IMR-90 (cell line): ENCODE data around the gene CEP128. TPM values are rescaled to one million over a fixed set of nuclear protein-coding genes. Genes with fewer than 3 reads are reported as not detected.

Experiments
- ATAC-seq: fragments of 200-7000 bp; cut with Tn5 transposase; 2 replicates; pipeline ENCODE4 v1.9.1; 2020; ENCODE audit warnings: low read depth, mild to moderate bottlenecking, moderate library complexity
- BruUV-seq: library from RNA; stranded (reverse); fragments of 400-500 nt; replicated peaks from 2 replicates; lab custom pipeline; 2021; lab: Mats Ljungman, UMichigan
- CTCF ChIA-PET: fragments of 300-600 bp; formaldehyde crosslinking; extraction: SDS; loops from one replicate; lab custom pipeline; 2021; ENCODE audit warnings: antibody characterized with exemption; lab: Yijun Ruan, JAX
- POLR2A ChIA-PET: fragments of 300-600 bp; sonication (Branson Sonifier 250); formaldehyde crosslinking; loops from one replicate; lab custom pipeline; 2022; ENCODE audit warnings: antibody characterized with exemption; ENCODE audit not compliant: unreplicated experiment; lab: Charles Lee
- DNase-seq: peaks from one replicate; pipeline ENCODE4 v3.0.0; 2013
- H2AFZ ChIP-seq: replicated peaks from 2 replicates; pipeline ENCODE3; 2013; ENCODE audit warnings: low read length, mild to moderate bottlenecking; ENCODE audit not compliant: poor library complexity
- H2AK5ac ChIP-seq: 2 replicates; pipeline ENCODE4 v1.6.1; 2013; ENCODE audit warnings: low read depth, low read length, inconsistent platforms
- H2AK9ac ChIP-seq: replicated peaks from 2 replicates; pipeline ENCODE3; 2013; ENCODE audit warnings: mild to moderate bottlenecking, low read depth, low read length, moderate library complexity; ENCODE audit not compliant: poor library complexity
- H2BK120ac ChIP-seq: 2 replicates; pipeline ENCODE4 v1.6.1; 2013; ENCODE audit warnings: low read depth, low read length, inconsistent platforms
- H2BK15ac ChIP-seq: 3 replicates; pipeline ENCODE4 v1.6.1; 2013; ENCODE audit warnings: low read depth, low read length, inconsistent platforms
- H2BK20ac ChIP-seq: 2 replicates; pipeline ENCODE4 v1.6.1; 2013; ENCODE audit warnings: low read depth, mild to moderate bottlenecking, inconsistent platforms, low read length, moderate library complexity
- H2BK5ac ChIP-seq: 2 replicates; pipeline ENCODE4 v1.6.1; 2013; ENCODE audit warnings: mild to moderate bottlenecking, low read depth, low read length, inconsistent platforms; ENCODE audit not compliant: poor library complexity, severe bottlenecking
- H3K14ac ChIP-seq: replicated peaks from 2 replicates; pipeline ENCODE4 v1.6.1; 2013; ENCODE audit warnings: low read depth, low read length, inconsistent platforms
- H3K18ac ChIP-seq: 2 replicates; pipeline ENCODE4 v1.6.1; 2013; ENCODE audit warnings: low read depth, low read length, control low read depth
- H3K23ac ChIP-seq: 2 replicates; pipeline ENCODE4 v1.6.1; 2013; ENCODE audit warnings: low read depth, low read length, inconsistent platforms
- H3K27ac ChIP-seq: 2 replicates; pipeline ENCODE4 v1.5.1; 2013; ENCODE audit warnings: mild to moderate bottlenecking, control low read depth, low read length; ENCODE audit not compliant: insufficient read depth
- H3K27me3 ChIP-seq: 2 replicates; pipeline ENCODE4 v1.6.1; 2013; ENCODE audit warnings: low read length; ENCODE audit not compliant: control insufficient read depth, insufficient read depth
- H3K36me3 ChIP-seq: 2 replicates; pipeline ENCODE4 v1.6.1; 2013; ENCODE audit warnings: low read length, mixed read lengths; ENCODE audit not compliant: control insufficient read depth, insufficient read depth
- H3K4ac ChIP-seq: 2 replicates; pipeline ENCODE4 v1.6.1; 2013; ENCODE audit warnings: low read depth, low read length, inconsistent platforms
- H3K4me1 ChIP-seq: 2 replicates; pipeline ENCODE4 v1.6.1; 2013; ENCODE audit warnings: low read length, mixed read lengths; ENCODE audit not compliant: control insufficient read depth, insufficient read depth
- H3K4me2 ChIP-seq: 2 replicates; pipeline ENCODE4 v1.6.1; 2013; ENCODE audit warnings: low read depth, mild to moderate bottlenecking, control low read depth, low read length, moderate library complexity
- H3K4me3 ChIP-seq: 2 replicates; pipeline ENCODE4 v1.5.1; 2013; ENCODE audit warnings: low read depth, mild to moderate bottlenecking, control low read depth, low read length, moderate library complexity; ENCODE audit not compliant: insufficient read depth
- H3K56ac ChIP-seq: 2 replicates; pipeline ENCODE4 v1.6.1; 2013; ENCODE audit warnings: low read length, inconsistent platforms; ENCODE audit not compliant: insufficient read depth; ENCODE audit errors: extremely low read depth
- H3K79me1 ChIP-seq, 2 experiments: 2 replicates each; pipeline ENCODE4 v1.6.1; 2013; ENCODE audit warnings: low read length in 2 of 2, inconsistent platforms in 1 of 2, low read depth in 1 of 2
- H3K9ac ChIP-seq: 2 replicates; pipeline ENCODE4 v1.6.1; 2013; ENCODE audit warnings: low read depth, low read length, control low read depth
- H3K9me1 ChIP-seq: 2 replicates; pipeline ENCODE4 v1.6.1; 2013; ENCODE audit warnings: low read length, inconsistent platforms; ENCODE audit not compliant: insufficient read depth
- H3K9me3 ChIP-seq: 2 replicates; pipeline ENCODE4 v1.6.1; 2013; ENCODE audit warnings: low read length; ENCODE audit not compliant: control insufficient read depth, insufficient read depth
- H4K20me1 ChIP-seq: 2 replicates; pipeline ENCODE4 v1.6.1; 2013; ENCODE audit warnings: low read length, inconsistent platforms; ENCODE audit not compliant: insufficient read depth
- H4K5ac ChIP-seq: 2 replicates; pipeline ENCODE4 v1.6.1; 2013; ENCODE audit warnings: mild to moderate bottlenecking, low read depth, low read length, control low read depth
- H4K8ac ChIP-seq, 2 experiments: 2 replicates each; pipeline ENCODE4 v1.6.1; 2013; ENCODE audit warnings: low read depth in 2 of 2, low read length in 2 of 2, control low read depth in 1 of 2, inconsistent platforms in 1 of 2
- H4K91ac ChIP-seq: 2 replicates; pipeline ENCODE4 v1.6.1; 2013; ENCODE audit warnings: low read depth, low read length, inconsistent platforms; ENCODE audit not compliant: insufficient read depth
- BHLHE40 ChIP-seq: fragments of 150-350 bp; IDR thresholded peaks from 2 replicates; pipeline ENCODE4 v1.6.1; 2016; ENCODE audit warnings: mild to moderate bottlenecking, low read depth, low read length
- CEBPB ChIP-seq: IDR thresholded peaks from 2 replicates; pipeline ENCODE4 v1.6.1; 2012; ENCODE audit warnings: low read depth, low read length, improper control_type of control experiment
- CHD1 ChIP-seq: IDR thresholded peaks from 2 replicates; pipeline ENCODE4 v1.6.1; 2012; ENCODE audit warnings: low read depth, low read length, improper control_type of control experiment
- ELK1 ChIP-seq: fragments of 150-350 bp; IDR thresholded peaks from 2 replicates; pipeline ENCODE4 v1.6.1; 2016; ENCODE audit warnings: low read depth, mild to moderate bottlenecking, low read length, moderate library complexity, borderline replicate concordance
- FOS ChIP-seq: fragments of 150-350 bp; IDR thresholded peaks from 2 replicates; pipeline ENCODE4 v1.6.1; 2016; ENCODE audit warnings: low read depth, low read length
- MAFK ChIP-seq: IDR thresholded peaks from 2 replicates; pipeline ENCODE4 v1.6.1; 2012; ENCODE audit warnings: low read depth, low read length, improper control_type of control experiment
- MXI1 ChIP-seq: IDR thresholded peaks from 2 replicates; pipeline ENCODE4 v1.6.1; 2012; ENCODE audit warnings: low read depth, mild to moderate bottlenecking, low read length, moderate library complexity, borderline replicate concordance
- NFE2L2 ChIP-seq: fragments of 150-350 bp; IDR thresholded peaks from 2 replicates; pipeline ENCODE4 v1.6.1; 2016; ENCODE audit warnings: low read depth, mild to moderate bottlenecking, low read length
- POLR2A ChIP-seq: IDR thresholded peaks from 2 replicates; pipeline ENCODE4 v1.6.1; 2012; ENCODE audit warnings: mild to moderate bottlenecking, low read depth, low read length
- RAD21 ChIP-seq: IDR thresholded peaks from 2 replicates; pipeline ENCODE4 v1.6.1; 2012; ENCODE audit warnings: low read length, improper control_type of control experiment
- RCOR1 ChIP-seq: IDR thresholded peaks from 2 replicates; pipeline ENCODE4 v1.6.1; 2012; ENCODE audit warnings: mild to moderate bottlenecking, low read length, improper control_type of control experiment; ENCODE audit not compliant: insufficient replicate concordance
- RFX5 ChIP-seq: IDR thresholded peaks from 2 replicates; pipeline ENCODE4 v1.8.0; 2012; ENCODE audit warnings: low read depth, mild to moderate bottlenecking, low read length, moderate library complexity
- SMC3 ChIP-seq: fragments of 150-350 bp; IDR thresholded peaks from 2 replicates; pipeline ENCODE4 v1.6.1; 2016; ENCODE audit warnings: low read depth, mild to moderate bottlenecking, antibody characterized with exemption, low read length, moderate library complexity
- USF2 ChIP-seq: fragments of 150-350 bp; IDR thresholded peaks from 2 replicates; pipeline ENCODE4 v1.6.1; 2017; ENCODE audit warnings: mild to moderate bottlenecking, antibody characterized with exemption, low read length, low read depth
- WGBS, 2 experiments: methylation state at CpG; one replicate each; pipeline versions ENCODE4 v1.1.5 to v1.1.7; 2013; ENCODE audit warnings: missing lambda C conversion rate in 2 of 2; ENCODE audit not compliant: insufficient read length in 1 of 2; ENCODE audit errors: extremely low coverage in 2 of 2; 5-methylcytosine and 5-hydroxymethylcytosine counted together
- dilution Hi-C: fragments of 300-500 bp; cut with HindIII; formaldehyde crosslinking; loops from one replicate; pipeline ENCODE4 v1.14.3; 2018; ENCODE audit warnings: low sequenced_read_pairs; ENCODE audit not compliant: unreplicated experiment
- in situ Hi-C: fragments of 300-500 bp; cut with MboI; formaldehyde crosslinking; loops from 3 replicates; pipeline ENCODE4 v1.14.3; 2019; ENCODE audit warnings: low sequenced_read_pairs, inconsistent platforms, mixed read lengths
- intact Hi-C: fragments of 100-400 bp; cut with micrococcal nuclease; formaldehyde crosslinking; loops from 2 replicates; pipeline ENCODE4 v1.10.0; 2022
- polyA plus RNA-seq, 3 experiments: library from polyadenylated mRNA; depleted of rRNA; stranded (reverse); fragments of >200 nt; gene quantifications; 2 replicates each; pipeline ENCODE4 v1.2.3, GENCODE V29; 2012; ENCODE audit warnings: low replicate concordance in 1 of 3
- total RNA-seq: library from RNA; depleted of rRNA; stranded (reverse); fragments of >200 nt; gene quantifications from 2 replicates; pipeline ENCODE4 v1.2.3, GENCODE V29; 2012
- TF ChIP-seq, protein P1 (sequence below): conservative IDR thresholded peaks from 2 replicates; pipeline ENCODE4 v1.5.1; 2012; ENCODE audit warnings: mild to moderate bottlenecking, low read depth, low read length, improper control_type of control experiment

The CEP128 gene
- total and polyA plus RNA-seq, 2 of the 4 experiments (the other 2 are of a cell fraction) = 1.9 to 5.7 TPM

DNA sequence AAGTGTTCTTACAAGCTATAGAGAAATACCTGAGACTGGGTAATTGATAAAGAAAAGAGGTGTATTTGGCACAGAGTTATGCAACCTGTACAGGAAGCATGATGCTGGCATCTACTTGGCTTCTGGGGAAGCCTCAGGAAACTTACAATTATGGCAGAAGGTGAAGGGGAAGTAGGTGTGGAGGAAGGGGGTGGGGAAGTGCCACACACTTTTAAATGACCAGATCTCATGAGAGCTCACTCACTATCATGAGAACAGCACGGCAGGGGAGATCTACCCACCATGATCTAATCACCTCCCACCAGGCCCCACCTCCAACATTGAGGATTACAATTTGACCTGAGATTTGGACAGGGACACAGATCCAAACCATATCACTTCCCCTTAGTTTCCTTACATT, 46.7 kb upstream of the CEP128 start:
- intact Hi-C loops = loop anchor here (5.0 kb wide), 1 partner anchor 931 kb away; no protein-coding TSS in a partner anchor
- dilution Hi-C loops = no loop called here

More for the DNA sequence above, 46.7 kb upstream of the CEP128 start:
- no peak overlapping the region for H4K8ac ChIP-seq
- no peak overlapping the region for H2BK20ac ChIP-seq
- peaks cover 4% of the 10 kb centered on the region for H3K27me3 ChIP-seq
- no peak overlapping the region for H3K18ac ChIP-seq
- H3K56ac ChIP-seq = no peak overlapping the region
- H3K4me2 ChIP-seq = no peak overlapping the region
- no peak overlapping the region for H3K23ac ChIP-seq
- no peak overlapping the region for H3K9ac ChIP-seq
- H2BK15ac ChIP-seq = no peak overlapping the region
- DNase-seq (no peak), ATAC-seq (no peak)
- in situ Hi-C loops = no loop called here
- CTCF ChIA-PET = interaction anchor here (3.1 kb wide), 1 partner anchor 9 kb away, joined by 18 read pairs; no protein-coding TSS in a partner anchor
- BruUV-seq = no TSS peak
- no peak overlapping the region for H4K5ac ChIP-seq
- H2AFZ ChIP-seq = no peak overlapping the region
- no peak overlapping the region for H4K91ac ChIP-seq
- TF ChIP-seq BHLHE40 (no peak), POLR2A (no peak), RAD21 (no peak), FOS (no peak), NFE2L2 (no peak), MXI1 (no peak), MAFK (no peak), USF2 (no peak), SMC3 (no peak), ELK1 (no peak), RFX5 (no peak), CHD1 (no peak), RCOR1 (no peak), CEBPB (no peak)
- TF ChIP-seq, protein P1, sequence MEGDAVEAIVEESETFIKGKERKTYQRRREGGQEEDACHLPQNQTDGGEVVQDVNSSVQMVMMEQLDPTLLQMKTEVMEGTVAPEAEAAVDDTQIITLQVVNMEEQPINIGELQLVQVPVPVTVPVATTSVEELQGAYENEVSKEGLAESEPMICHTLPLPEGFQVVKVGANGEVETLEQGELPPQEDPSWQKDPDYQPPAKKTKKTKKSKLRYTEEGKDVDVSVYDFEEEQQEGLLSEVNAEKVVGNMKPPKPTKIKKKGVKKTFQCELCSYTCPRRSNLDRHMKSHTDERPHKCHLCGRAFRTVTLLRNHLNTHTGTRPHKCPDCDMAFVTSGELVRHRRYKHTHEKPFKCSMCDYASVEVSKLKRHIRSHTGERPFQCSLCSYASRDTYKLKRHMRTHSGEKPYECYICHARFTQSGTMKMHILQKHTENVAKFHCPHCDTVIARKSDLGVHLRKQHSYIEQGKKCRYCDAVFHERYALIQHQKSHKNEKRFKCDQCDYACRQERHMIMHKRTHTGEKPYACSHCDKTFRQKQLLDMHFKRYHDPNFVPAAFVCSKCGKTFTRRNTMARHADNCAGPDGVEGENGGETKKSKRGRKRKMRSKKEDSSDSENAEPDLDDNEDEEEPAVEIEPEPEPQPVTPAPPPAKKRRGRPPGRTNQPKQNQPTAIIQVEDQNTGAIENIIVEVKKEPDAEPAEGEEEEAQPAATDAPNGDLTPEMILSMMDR = no peak
- no peak overlapping the region for H3K27ac ChIP-seq
- WGBS, 2 experiments = 20% methylated on average over 1 of the region's 1 CpG; no CpG with 5 or more reads in 1 of the 2 experiments
- H3K36me3 ChIP-seq = no peaks in the 10 kb centered on the region
- H2BK5ac ChIP-seq = no peak overlapping the region
- H2AK5ac ChIP-seq = no peak overlapping the region
- H2BK120ac ChIP-seq = no peak overlapping the region
- H2AK9ac ChIP-seq = no peak overlapping the region
- no peaks in the 10 kb centered on the region for H3K9me3 ChIP-seq
- no peak overlapping the region for H3K4ac ChIP-seq
- H3K9me1 ChIP-seq = no peaks in the 10 kb centered on the region
- POLR2A ChIA-PET = no interaction called here
- no peaks in the 10 kb centered on the region for H3K79me1 ChIP-seq
- no peak overlapping the region for H3K14ac ChIP-seq
- H3K4me3 ChIP-seq = no peak overlapping the region
- no peaks in the 10 kb centered on the region for H3K4me1 ChIP-seq
- H4K20me1 ChIP-seq = no peaks in the 10 kb centered on the region
